EL (cell line): ENCODE results near the gene PPP1R1C.
A peak's percentile ranks its signal among the peaks of the same experiment; 100 is the strongest.

Source experiments
- DNase-seq: peaks from one replicate; pipeline ENCODE4 v3.0.0-alpha.2; 2016

Gene PPP1R1C

GRCh38 chr2:182064019-182064778 lies 78.5 kb downstream of the PPP1R1C start:
- DNase-seq = no peak

- DNase-seq = peak; percentile 90
Measured at GRCh38 chr2:182066400-182067087, 80.9 kb downstream of the PPP1R1C start.

- no peak for DNase-seq
Measured at GRCh38 chr2:182067393-182067792, 81.7 kb downstream of the PPP1R1C start.

- DNase-seq = no peak
Measured at GRCh38 chr2:182068811-182069210, 83.2 kb downstream of the PPP1R1C start.

- DNase-seq = no peak
Measured at GRCh38 chr2:182069416-182069815, 83.8 kb downstream of the PPP1R1C start.

- DNase-seq = no peak
Measured at GRCh38 chr2:182069908-182070307, 84.3 kb downstream of the PPP1R1C start.

GRCh38 chr2:182070736-182071135 lies 85.1 kb downstream of the PPP1R1C start:
- DNase-seq = no peak

- no peak for DNase-seq
Measured at GRCh38 chr2:182072861-182073260, 87.2 kb downstream of the PPP1R1C start.

GRCh38 chr2:182073613-182074012 lies 88.0 kb downstream of the PPP1R1C start:
- DNase-seq = no peak

- no peak for DNase-seq
Measured at GRCh38 chr2:182077023-182077422, 91.4 kb downstream of the PPP1R1C start.

- peak; percentile 83 for DNase-seq
Measured at GRCh38 chr2:182077448-182078142, 91.9 kb downstream of the PPP1R1C start.

GRCh38 chr2:182078988-182079602 lies 93.4 kb downstream of the PPP1R1C start:
- no peak for DNase-seq

- no peak for DNase-seq
Measured at GRCh38 chr2:182080493-182080892, 94.8 kb downstream of the PPP1R1C start.

GRCh38 chr2:182081602-182082260 lies 96.1 kb downstream of the PPP1R1C start:
- no peak for DNase-seq

GRCh38 chr2:182088681-182089320 lies 103.1 kb downstream of the PPP1R1C start:
- no peak for DNase-seq

GRCh38 chr2:182090486-182090885 lies 104.8 kb downstream of the PPP1R1C start:
- DNase-seq = no peak

GRCh38 chr2:182097571-182098164 lies 112.0 kb downstream of the PPP1R1C start:
- DNase-seq = no peak

GRCh38 chr2:182098648-182099047 lies 113.0 kb downstream of the PPP1R1C start:
- no peak for DNase-seq

- DNase-seq = no peak
Measured at GRCh38 chr2:182101263-182101662, 115.6 kb downstream of the PPP1R1C start.

GRCh38 chr2:182103526-182103925 lies 117.9 kb downstream of the PPP1R1C start:
- no peak for DNase-seq

- DNase-seq = no peak
Measured at GRCh38 chr2:182110347-182110746, 124.7 kb downstream of the PPP1R1C start.

- DNase-seq = no peak
Measured at GRCh38 chr2:182113334-182113733, 127.7 kb downstream of the PPP1R1C start.
